H1 (cell line): Measurements from ENCODE around the gene FGL2. TPM values are rescaled to one million over a fixed set of nuclear protein-coding genes. Genes with fewer than 3 reads are reported as not detected.

Experiments
- RNF2 ChIP-seq: fragments of 200-900, 300-1000 bp; sonication (generic); IDR thresholded peaks from 2 replicates; pipeline ENCODE4 v1.7.1; 2016; ENCODE audit warnings: borderline replicate concordance, low read depth, mild to moderate bottlenecking, antibody characterized with exemption, low read length; ENCODE audit not compliant: poor library complexity, severe bottlenecking; ENCODE audit errors: missing control alignments
- USF2 ChIP-seq: IDR thresholded peaks from 2 replicates; pipeline ENCODE4 v1.6.1; 2011; ENCODE audit warnings: low read length, improper control_type of control experiment
- polyA plus RNA-seq, 7 experiments: library from polyadenylated mRNA; depleted of rRNA in 3 of 7; stranded (reverse) in 5 of 7; unstranded in 2 of 7; fragments of >200 nt in 5 of 7; fragments of 200-250 nt in 2 of 7; gene quantifications; 1 replicate in 5 of 7; 2 replicates in 1 of 7; 4 replicates in 1 of 7; pipeline versions ENCODE4 v1.2.1 to v1.2.3, GENCODE V29; 2011 to 2013; ENCODE audit warnings: missing spikeins in 2 of 7, mixed read lengths in 2 of 7
- total RNA-seq: library from RNA; stranded (reverse); fragmentation: NEBNext Ultra II Directional; extraction: Animal tissue kit (Norgen Biotek cat#: 25700); gene quantifications from 2 replicates; pipeline ENCODE4 v1.2.1, GENCODE V29; 2021

Gene FGL2
- total and polyA plus RNA-seq, 2 of the 8 experiments (the other 6 are each of a cell fraction or from before 2014, with no cell fraction given), result not detected

- no peak for TF ChIP-seq USF2
- TF ChIP-seq RNF2, result no peak
- TF ChIP-seq, all 59 proteins: peak for 0
Observed at GRCh38 chr7:77245015-77245755, 45.6 kb upstream of the FGL2 start (continued).
